ENCODE data around the gene ZNF750. TPM values are rescaled to one million over a fixed set of nuclear protein-coding genes. Genes with fewer than 3 reads are reported as not detected.

The ZNF750 gene
- not detected in 2 replicates for total RNA-seq

DNA sequence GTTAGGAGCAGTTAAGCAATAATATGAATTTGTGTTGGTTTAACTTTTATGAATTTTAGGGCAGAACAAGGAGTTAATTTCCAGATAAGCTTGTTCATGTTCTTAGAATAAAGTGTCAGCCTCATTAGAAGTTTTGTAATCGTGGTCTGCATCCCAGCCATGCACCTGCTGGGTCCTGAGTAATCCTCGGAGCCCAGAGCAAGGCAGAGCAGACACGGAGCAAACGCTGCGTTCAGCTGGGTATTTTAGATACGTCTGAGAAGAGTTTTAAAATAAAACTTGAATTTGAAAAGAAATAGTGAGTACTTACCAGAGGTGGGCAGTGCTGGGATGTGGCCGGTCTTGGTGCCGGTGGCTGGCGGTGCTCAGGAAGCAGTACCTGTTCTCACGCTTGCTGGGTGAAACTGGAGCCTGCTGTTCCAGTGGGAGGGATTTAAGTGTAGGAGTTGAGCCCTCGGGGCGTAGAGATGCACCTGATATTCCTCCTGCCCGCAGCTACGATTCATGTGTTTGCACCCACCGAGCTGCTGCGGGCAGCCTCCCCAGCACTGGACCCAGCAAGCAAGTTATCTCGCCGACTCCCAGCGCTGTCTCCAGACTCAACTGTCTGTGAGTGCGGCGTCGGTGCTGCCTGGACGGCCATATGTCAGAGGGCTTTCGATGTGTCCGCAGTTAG, at the start of gene ZNF750:
Gene ZNF750, minus strand, starts transcription at position 406 of the 676 bp plus-strand sequence. CDS start 7,568 bp downstream, outside the sequence.

Other genes starting within 250 kb of the ZNF750 start
- 55.9 and 59.0 TPM in 2 replicates for gene WDR45B, start 191.6 kb downstream of the ZNF750 start, total RNA-seq
- gene RAB40B, start 141.3 kb downstream of the ZNF750 start, total RNA-seq = 4.0 and 9.7 TPM in 2 replicates
- 23.4 and 24.8 TPM in 2 replicates for gene FN3KRP, start 123.3 kb downstream of the ZNF750 start, total RNA-seq
- gene FN3K, start 104.4 kb downstream of the ZNF750 start, total RNA-seq = 0.35 and 2.9 TPM in 2 replicates
- gene TBCD, start 88.0 kb downstream of the ZNF750 start, total RNA-seq = 41.2 and 51.9 TPM in 2 replicates
- gene METRNL, start 239.6 kb upstream of the ZNF750 start, total RNA-seq = 72.1 and 83.9 TPM in 2 replicates

Measured in myometrial cell (primary cell).